ENCODE results near the gene NOMO2.
"Not testable (repeated sequence)": the region's sequence is repeated elsewhere in the genome, so short reads cannot be mapped to it uniquely, and the experiment has no call there.

DNA sequence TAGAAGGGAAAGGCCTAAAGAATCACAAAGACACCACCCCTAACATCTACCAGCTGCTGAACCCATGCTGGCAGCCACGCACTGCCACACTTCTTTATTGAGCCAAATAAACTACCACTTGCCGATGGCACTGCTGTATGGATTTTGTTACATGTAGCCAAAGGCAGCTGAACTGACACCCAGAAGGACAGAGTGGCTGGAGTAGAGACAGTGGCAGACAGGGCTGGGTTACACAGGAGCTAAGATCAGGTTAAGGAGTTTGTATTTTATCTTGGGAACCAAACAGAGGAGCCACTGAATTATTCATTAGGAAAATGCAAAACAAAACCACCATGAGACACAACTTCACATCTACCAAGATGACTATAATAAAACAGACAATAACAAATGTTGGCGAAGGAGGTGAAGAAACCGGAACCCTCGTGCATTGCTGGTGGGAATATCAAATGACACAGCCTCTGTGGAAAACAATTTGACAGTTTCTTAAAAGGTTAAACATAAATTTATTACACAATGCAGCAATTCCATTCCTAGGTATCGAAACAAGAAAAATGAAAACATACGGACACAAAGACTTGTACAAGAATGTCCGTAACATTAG, 35.9 kb downstream of the NOMO2 start:
- TF ChIP-seq, protein P1, sequence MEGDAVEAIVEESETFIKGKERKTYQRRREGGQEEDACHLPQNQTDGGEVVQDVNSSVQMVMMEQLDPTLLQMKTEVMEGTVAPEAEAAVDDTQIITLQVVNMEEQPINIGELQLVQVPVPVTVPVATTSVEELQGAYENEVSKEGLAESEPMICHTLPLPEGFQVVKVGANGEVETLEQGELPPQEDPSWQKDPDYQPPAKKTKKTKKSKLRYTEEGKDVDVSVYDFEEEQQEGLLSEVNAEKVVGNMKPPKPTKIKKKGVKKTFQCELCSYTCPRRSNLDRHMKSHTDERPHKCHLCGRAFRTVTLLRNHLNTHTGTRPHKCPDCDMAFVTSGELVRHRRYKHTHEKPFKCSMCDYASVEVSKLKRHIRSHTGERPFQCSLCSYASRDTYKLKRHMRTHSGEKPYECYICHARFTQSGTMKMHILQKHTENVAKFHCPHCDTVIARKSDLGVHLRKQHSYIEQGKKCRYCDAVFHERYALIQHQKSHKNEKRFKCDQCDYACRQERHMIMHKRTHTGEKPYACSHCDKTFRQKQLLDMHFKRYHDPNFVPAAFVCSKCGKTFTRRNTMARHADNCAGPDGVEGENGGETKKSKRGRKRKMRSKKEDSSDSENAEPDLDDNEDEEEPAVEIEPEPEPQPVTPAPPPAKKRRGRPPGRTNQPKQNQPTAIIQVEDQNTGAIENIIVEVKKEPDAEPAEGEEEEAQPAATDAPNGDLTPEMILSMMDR (IDR thresholded peaks at IDR 0.05), result not testable (repeated sequence)
- not testable (repeated sequence) for TF ChIP-seq POLR2A (IDR thresholded peaks at IDR 0.05)

All from heart left ventricle (tissue), 13 donors.